ENCODE data around the gene PRDM15. TPM values are rescaled to one million over a fixed set of nuclear protein-coding genes. Genes with fewer than 3 reads are reported as not detected.

Gene PRDM15
- total RNA-seq, 1 experiment from 2014 or later: 9.8 TPM

DNA sequence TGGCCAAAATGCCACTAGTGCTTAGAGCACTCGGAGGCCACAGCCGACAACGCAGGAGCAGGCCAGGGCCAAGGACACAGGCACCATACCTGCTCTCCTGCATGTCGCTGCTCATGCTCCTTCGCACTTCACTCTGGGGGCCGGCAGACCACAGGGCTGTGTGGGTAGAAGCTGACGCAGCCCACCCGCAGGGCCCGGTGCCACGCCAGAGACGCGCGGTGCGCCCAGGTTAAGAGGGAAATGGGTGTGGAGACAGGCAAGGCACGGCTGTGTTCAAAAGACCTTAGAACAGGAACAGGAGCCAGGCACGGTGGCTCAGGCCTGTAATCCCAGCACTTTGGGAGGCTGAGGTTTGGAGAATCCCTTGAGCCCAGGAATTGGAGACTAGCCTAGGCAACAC is 13.6 kb upstream of the PRDM15 start:
- Histone ChIP-seq H3K4me1 (ENCODE audit: control insufficient read depth in 1 of 2, insufficient read depth in 2 of 2, low read length in 2 of 2) (peaks cover 0 to 6% of the 10 kb centered on the region in 2 experiments; a peak in 1 of 4 replicates), H3K9me2 (ENCODE audit: insufficient read depth) (no peaks in the 10 kb centered on the region), H3K36me3 (ENCODE audit: control insufficient read depth in 1 of 2, insufficient read depth in 2 of 2, low read length in 2 of 2) (peaks cover 0 to 5% of the 10 kb centered on the region in 2 experiments; a peak in 2 of 4 replicates), H3K27me3 (ENCODE audit: insufficient read depth, low read length) (no peaks in the 10 kb centered on the region), H3K4me2 (ENCODE audit: low read length) (no peak overlapping the region), H3K9ac (ENCODE audit: low read length) (no peak overlapping the region), H3K27ac (ENCODE audit: low read depth, low read length) (no peak overlapping the region), H4K20me1 (ENCODE audit: insufficient read depth) (no peaks in the 10 kb centered on the region), H2AFZ (ENCODE audit: low read depth, low read length, poor library complexity, severe bottlenecking) (no peak overlapping the region), H3K9me3 (ENCODE audit: control insufficient read depth in 1 of 2, insufficient read depth in 1 of 2, low read depth in 1 of 2, low read length in 2 of 2) (no peaks in the 10 kb centered on the region), H3K79me2 (ENCODE audit: insufficient read depth, low read length) (no peaks in the 10 kb centered on the region), H3K4me3 (replicated peaks in 1 of 2; ENCODE audit: low read depth in 1 of 2, low read length in 2 of 2) (no peak overlapping the region)
- CTCF ChIA-PET: no interaction called here
- intact Hi-C loops (cut with micrococcal nuclease): no loop called here
- DNase-seq (ENCODE audit: low read depth, low spot score) (no peak), ATAC-seq (no peak)
- POLR2A ChIA-PET: no interaction called here
- TF ChIP-seq SP1 (IDR thresholded peaks at IDR 0.05; ENCODE audit: low read depth): no peak
- no peak for TF ChIP-seq ZBTB33 (IDR thresholded peaks at IDR 0.05; ENCODE audit: extremely low read depth, insufficient replicate concordance, low read length)
- no peak for TF ChIP-seq MAX (IDR thresholded peaks at IDR 0.05)
- TF ChIP-seq, protein P1, sequence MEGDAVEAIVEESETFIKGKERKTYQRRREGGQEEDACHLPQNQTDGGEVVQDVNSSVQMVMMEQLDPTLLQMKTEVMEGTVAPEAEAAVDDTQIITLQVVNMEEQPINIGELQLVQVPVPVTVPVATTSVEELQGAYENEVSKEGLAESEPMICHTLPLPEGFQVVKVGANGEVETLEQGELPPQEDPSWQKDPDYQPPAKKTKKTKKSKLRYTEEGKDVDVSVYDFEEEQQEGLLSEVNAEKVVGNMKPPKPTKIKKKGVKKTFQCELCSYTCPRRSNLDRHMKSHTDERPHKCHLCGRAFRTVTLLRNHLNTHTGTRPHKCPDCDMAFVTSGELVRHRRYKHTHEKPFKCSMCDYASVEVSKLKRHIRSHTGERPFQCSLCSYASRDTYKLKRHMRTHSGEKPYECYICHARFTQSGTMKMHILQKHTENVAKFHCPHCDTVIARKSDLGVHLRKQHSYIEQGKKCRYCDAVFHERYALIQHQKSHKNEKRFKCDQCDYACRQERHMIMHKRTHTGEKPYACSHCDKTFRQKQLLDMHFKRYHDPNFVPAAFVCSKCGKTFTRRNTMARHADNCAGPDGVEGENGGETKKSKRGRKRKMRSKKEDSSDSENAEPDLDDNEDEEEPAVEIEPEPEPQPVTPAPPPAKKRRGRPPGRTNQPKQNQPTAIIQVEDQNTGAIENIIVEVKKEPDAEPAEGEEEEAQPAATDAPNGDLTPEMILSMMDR (IDR thresholded peaks at IDR 0.05 in 2 of 3, conservative IDR thresholded peaks at IDR 0.05 in 1 of 3; ENCODE audit: borderline replicate concordance in 1 of 3, insufficient read depth in 1 of 3, low read depth in 2 of 3, low read length in 2 of 3): no peak
- TF ChIP-seq POLR2A (IDR thresholded peaks at IDR 0.05; ENCODE audit: borderline replicate concordance, extremely low read depth, insufficient read depth, insufficient read length): no peak
- no TSS peak for BruUV-seq (replicated peaks)
- RAD21 ChIA-PET (ENCODE audit: low non-redundant PET in 1 of 2, low total read pairs in 2 of 2, uncharacterized antibody in 2 of 2, unreplicated experiment in 2 of 2): no interaction called here
